GM21528 (cell line): Measurements from ENCODE around the gene SH3RF3.

Experiments used
- ATAC-seq: cut with Tn5 transposase; IDR thresholded peaks from one replicate; pipeline ENCODE4 v1.9.1; 2021; ENCODE audit warnings: mild to moderate bottlenecking, moderate library complexity; ENCODE audit not compliant: unreplicated experiment, low FRiP score

Gene SH3RF3

GRCh38 chr2:109452318-109453305 lies 323.6 kb downstream of the SH3RF3 start:
- no peak for ATAC-seq

GRCh38 chr2:109453371-109453995 lies 324.5 kb downstream of the SH3RF3 start:
- no peak for ATAC-seq

GRCh38 chr2:109454304-109454703 lies 325.3 kb downstream of the SH3RF3 start:
- no peak for ATAC-seq

- no peak for ATAC-seq
Observed at GRCh38 chr2:109454765-109455394, 325.9 kb downstream of the SH3RF3 start.

GRCh38 chr2:109455731-109456691 lies 327.0 kb downstream of the SH3RF3 start:
- ATAC-seq, result no peak

GRCh38 chr2:109456776-109457175 lies 327.8 kb downstream of the SH3RF3 start:
- no peak for ATAC-seq

- no peak for ATAC-seq
Observed at GRCh38 chr2:109457366-109457765, 328.4 kb downstream of the SH3RF3 start.

GRCh38 chr2:109457794-109458193 lies 328.8 kb downstream of the SH3RF3 start:
- ATAC-seq, result no peak

- ATAC-seq, result no peak
Observed at GRCh38 chr2:109458512-109458911, 329.5 kb downstream of the SH3RF3 start.

GRCh38 chr2:109459485-109459884 lies 330.5 kb downstream of the SH3RF3 start:
- ATAC-seq, result no peak

GRCh38 chr2:109460553-109461324 lies 331.7 kb downstream of the SH3RF3 start:
- no peak for ATAC-seq

- ATAC-seq, result no peak
Observed at GRCh38 chr2:109463236-109463635, 334.2 kb downstream of the SH3RF3 start.

GRCh38 chr2:109463891-109464290 lies 334.9 kb downstream of the SH3RF3 start:
- no peak for ATAC-seq

GRCh38 chr2:109466674-109467575 lies 337.9 kb downstream of the SH3RF3 start:
- no peak for ATAC-seq

GRCh38 chr2:109467701-109468100 lies 338.7 kb downstream of the SH3RF3 start:
- no peak for ATAC-seq

- ATAC-seq, result no peak
Observed at GRCh38 chr2:109468893-109469292, 339.9 kb downstream of the SH3RF3 start.

- ATAC-seq, result no peak
Observed at GRCh38 chr2:109471658-109472057, 342.7 kb downstream of the SH3RF3 start.

GRCh38 chr2:109472331-109472959 lies 343.4 kb downstream of the SH3RF3 start:
- no peak for ATAC-seq
